Inferior parietal cortex (tissue), 1 donor: ENCODE measurements around the gene RELN.
"Not testable (repeated sequence)": the region's sequence is repeated elsewhere in the genome, so short reads cannot be mapped to it uniquely, and the experiment has no call there.

Experiments
- DNase-seq: peaks from one replicate; pipeline ENCODE4 v3.0.0-alpha.2; 2016; ENCODE audit errors: extremely low spot score

The RELN gene

DNA sequence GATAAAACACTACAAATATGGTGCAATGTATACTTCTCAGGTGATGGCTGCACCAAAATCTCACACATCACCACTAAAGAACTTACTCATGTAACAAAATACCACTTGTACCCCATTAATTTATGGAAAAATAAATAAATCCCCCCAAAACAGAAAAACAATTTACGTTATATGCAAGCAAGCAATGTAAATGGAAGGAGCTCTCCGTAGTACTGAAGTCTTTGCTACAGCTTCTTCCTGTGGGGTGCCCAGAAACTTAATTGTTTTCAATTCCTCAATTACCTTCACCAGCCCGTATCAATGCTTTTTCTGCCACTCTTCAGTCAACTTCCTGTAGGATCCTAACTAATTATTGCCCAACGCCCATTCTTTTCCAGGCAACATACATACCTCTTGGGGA, 138.1 kb downstream of the RELN start:
- no peak for DNase-seq

GRCh38 chr7:103843689-103844480, 145.6 kb downstream of the RELN start:
- DNase-seq: peak; percentile 22

DNA sequence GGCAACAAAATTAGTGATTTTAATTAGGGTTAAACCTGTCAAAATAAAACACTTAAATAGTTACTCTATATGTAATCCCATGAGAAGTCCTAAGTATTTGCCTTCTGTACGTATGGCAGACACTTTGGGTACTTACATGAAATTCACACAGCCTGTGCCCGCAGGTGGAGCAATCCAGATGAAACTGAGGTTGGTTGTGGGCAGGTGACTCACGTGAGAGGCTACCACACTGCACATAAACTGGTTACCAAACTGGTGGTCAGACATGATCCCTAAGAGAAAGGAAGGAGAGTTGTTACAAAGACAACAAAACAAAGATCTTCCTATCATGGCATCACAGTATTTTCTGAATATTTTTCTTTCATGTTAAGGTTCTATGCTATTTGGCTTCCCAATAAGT, 156.1 kb downstream of the RELN start:
- DNase-seq: no peak

- DNase-seq: no peak
These were observed 157.0 kb downstream of the RELN start for GRCh38 chr7:103832438-103832837.

DNA sequence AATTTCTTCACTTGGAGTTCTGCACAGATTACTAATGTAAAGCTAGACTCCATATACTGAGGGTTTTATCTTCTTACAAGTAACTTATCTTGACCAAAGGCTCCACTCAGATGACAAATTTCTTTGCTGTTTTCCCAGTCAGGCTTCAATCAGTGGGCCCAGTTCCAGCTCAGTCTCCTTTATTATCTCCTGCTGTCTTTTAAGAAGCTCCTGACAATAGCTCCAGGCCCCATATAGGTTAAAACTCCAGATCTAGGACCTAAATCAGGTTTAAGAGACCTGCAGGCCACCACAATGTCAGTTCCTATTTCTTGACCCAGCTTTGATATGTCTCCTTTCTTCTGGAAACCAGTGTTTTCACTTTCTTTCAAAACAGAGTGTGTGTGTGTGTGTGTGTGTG, 165.2 kb downstream of the RELN start:
- DNase-seq: no peak

- DNase-seq: no peak
These were observed 166.4 kb downstream of the RELN start for GRCh38 chr7:103823084-103823483.

GRCh38 chr7:103821092-103821491, 168.4 kb downstream of the RELN start:
- DNase-seq: no peak

DNA sequence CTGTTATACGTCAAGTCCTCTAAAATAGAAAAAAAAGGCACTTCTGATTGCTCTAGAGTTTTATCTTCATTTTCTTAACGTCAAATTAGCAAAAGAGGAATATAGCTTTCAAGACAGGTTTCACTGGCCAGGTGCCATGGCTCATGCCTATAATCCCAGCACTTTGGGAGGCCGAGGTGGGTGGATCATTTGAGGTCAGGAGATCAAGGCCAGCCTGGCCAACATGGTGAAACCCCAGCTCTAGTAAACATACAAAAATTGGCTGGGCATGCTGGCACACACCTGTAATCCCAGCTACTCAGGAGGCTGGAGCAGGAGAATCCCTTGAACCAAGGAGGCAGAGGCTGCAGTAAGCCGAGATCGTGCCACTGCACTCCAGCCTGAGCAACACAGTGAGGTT, 173.5 kb downstream of the RELN start:
- DNase-seq: not testable (repeated sequence)

- no peak for DNase-seq
These were observed 175.5 kb downstream of the RELN start for GRCh38 chr7:103813970-103814369.

- no peak for DNase-seq
These were observed 177.5 kb downstream of the RELN start for GRCh38 chr7:103811997-103812396.

GRCh38 chr7:103811290-103811689, 178.2 kb downstream of the RELN start:
- no peak for DNase-seq

GRCh38 chr7:103810112-103810744, 179.2 kb downstream of the RELN start:
- no peak for DNase-seq

GRCh38 chr7:103809229-103809994, 180.0 kb downstream of the RELN start:
- DNase-seq: no peak

GRCh38 chr7:103805346-103805745, 184.1 kb downstream of the RELN start:
- DNase-seq: no peak

- DNase-seq: no peak
These were observed 185.8 kb downstream of the RELN start for GRCh38 chr7:103803631-103804030.

DNA sequence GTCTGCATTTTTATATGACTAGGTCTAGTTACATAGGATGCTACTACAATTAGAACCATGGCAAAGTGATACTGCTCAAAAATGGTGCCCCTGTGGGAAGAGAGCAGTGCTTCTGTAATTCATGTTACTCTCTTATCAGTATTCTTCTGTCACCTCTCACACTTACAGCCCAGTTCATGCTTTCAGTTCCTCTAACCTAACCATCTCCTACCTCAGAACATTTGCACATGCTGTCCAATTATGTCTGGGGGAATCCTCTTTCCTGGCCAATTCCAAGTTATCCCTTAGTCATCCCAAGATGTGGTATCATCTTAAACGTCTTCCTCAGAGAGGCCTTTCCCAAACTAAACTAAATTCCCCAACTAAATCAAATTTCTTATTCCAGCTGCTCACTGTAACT, 190.2 kb downstream of the RELN start:
- no peak for DNase-seq

- DNase-seq: no peak
These were observed 191.7 kb downstream of the RELN start for GRCh38 chr7:103797647-103798307.

DNA sequence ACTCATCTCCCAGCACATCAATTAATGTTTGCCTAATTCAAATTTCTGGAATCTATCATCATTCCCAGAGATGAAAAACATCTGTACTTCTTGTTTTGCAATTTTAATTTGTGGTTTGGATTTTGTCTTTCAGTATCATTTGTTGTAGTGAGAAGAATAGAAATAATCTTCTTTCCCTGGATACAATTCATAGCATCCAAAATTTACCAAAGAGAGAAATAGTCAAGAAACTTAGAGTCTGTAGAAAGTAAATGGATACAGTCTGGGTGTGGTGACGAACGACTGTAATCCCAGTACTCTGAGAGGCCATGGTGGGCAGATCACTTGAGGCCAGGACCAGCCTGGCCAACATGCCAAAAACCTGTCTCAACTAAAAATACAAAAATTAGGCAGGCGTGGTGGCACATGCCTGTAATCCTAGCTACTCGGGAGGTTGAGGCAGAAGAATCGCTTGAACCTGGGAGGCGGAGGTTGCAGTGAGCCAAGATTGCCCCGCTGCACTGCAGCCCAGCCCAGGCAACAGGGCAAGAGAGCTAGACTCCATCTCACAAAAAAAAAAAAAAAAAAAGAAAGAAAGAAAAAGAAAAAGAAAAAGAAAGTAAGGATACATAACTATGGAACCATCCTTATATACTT, 193.0 kb downstream of the RELN start:
- DNase-seq: no peak

DNA sequence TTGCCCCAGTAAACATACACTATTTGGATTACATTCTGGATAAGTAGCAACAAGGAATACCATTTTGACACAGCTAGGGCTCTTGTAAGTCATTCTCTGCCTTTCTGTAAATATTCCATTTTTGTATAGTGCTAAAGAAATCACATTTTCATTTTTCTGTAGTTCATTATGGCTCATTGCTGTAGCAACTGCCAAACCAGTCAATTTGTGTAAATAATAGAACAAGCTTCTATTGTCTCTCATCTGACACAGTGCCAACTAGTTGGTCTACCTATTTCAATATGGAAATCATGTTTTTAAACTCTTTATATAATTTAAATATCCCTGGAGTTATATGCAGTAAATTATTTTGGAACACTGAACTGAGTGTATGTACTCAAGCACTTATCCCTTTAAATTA, 193.7 kb downstream of the RELN start:
- DNase-seq: no peak

- no peak for DNase-seq
These were observed 194.4 kb downstream of the RELN start for GRCh38 chr7:103795107-103795506.

GRCh38 chr7:103794424-103794823, 195.0 kb downstream of the RELN start:
- no peak for DNase-seq

GRCh38 chr7:103793614-103794013, 195.8 kb downstream of the RELN start:
- DNase-seq: no peak
